WTC11 (cell line): ENCODE results near the gene SLC1A6. TPM values are rescaled to one million over a fixed set of nuclear protein-coding genes. Genes with fewer than 3 reads are reported as not detected.

ENCODE experiments used
- ATAC-seq: fragments of 200-7000 bp; cut with Tn5 transposase; 2 replicates; pipeline ENCODE4 v1.10.0; 2021; ENCODE audit warnings: mild to moderate bottlenecking, moderate library complexity
- CTCF ChIA-PET: fragments of 300-600 bp; sonication (Branson Sonifier 250); formaldehyde crosslinking; loops from one replicate; lab custom pipeline; 2021; ENCODE audit warnings: antibody characterized with exemption; lab: Charles Lee
- POLR2A ChIA-PET: fragments of 350-600 bp; sonication (Branson Sonifier 250); formaldehyde crosslinking; loops from one replicate; lab custom pipeline; 2021; ENCODE audit warnings: antibody characterized with exemption; lab: Charles Lee
- DNase-seq: peaks from one replicate; pipeline ENCODE4 v3.0.0; 2021; ENCODE audit warnings: low spot score
- H3K27ac Mint-ChIP-seq: 2 replicates; pipeline ENCODE4 v1.8.0; 2021; ENCODE audit warnings: mixed read lengths
- H3K27me3 Mint-ChIP-seq: 2 replicates; pipeline ENCODE4 v1.8.0; 2021; ENCODE audit warnings: low read depth, mild to moderate bottlenecking, moderate library complexity, mixed read lengths
- H3K36me3 Mint-ChIP-seq: 2 replicates; pipeline ENCODE4 v1.8.0; 2021; ENCODE audit warnings: mixed read lengths
- H3K4me1 Mint-ChIP-seq: 2 replicates; pipeline ENCODE4 v1.8.0; 2022; ENCODE audit warnings: mixed read lengths
- H3K4me3 Mint-ChIP-seq: 2 replicates; pipeline ENCODE4 v1.8.0; 2021; ENCODE audit warnings: mild to moderate bottlenecking, moderate library complexity, mixed read lengths
- H3K9me3 Mint-ChIP-seq: 2 replicates; pipeline ENCODE4 v1.8.0; 2021; ENCODE audit warnings: mixed read lengths
- CREB1 ChIP-seq: sonication (generic); formaldehyde crosslinking; IDR thresholded peaks from 2 replicates; pipeline ENCODE4 v1.8.0; 2023; ENCODE audit warnings: mild to moderate bottlenecking, missing genetic modification reagents
- E2F1 ChIP-seq: sonication (generic); formaldehyde crosslinking; IDR thresholded peaks from 2 replicates; pipeline ENCODE4 v1.8.0; 2022; ENCODE audit warnings: mild to moderate bottlenecking, missing genetic modification reagents
- ESRRA ChIP-seq: sonication (generic); formaldehyde crosslinking; IDR thresholded peaks from 2 replicates; pipeline ENCODE4 v1.8.1; 2022; ENCODE audit warnings: mild to moderate bottlenecking, missing genetic modification reagents, borderline replicate concordance
- HMGXB4 ChIP-seq: sonication (generic); formaldehyde crosslinking; IDR thresholded peaks from 2 replicates; pipeline ENCODE4 v1.8.1; 2023; ENCODE audit warnings: mild to moderate bottlenecking, moderate library complexity, missing genetic modification reagents
- MLX ChIP-seq: sonication (generic); formaldehyde crosslinking; IDR thresholded peaks from 2 replicates; pipeline ENCODE4 v1.8.1; 2023; ENCODE audit warnings: mild to moderate bottlenecking, missing genetic modification reagents, moderate library complexity
- NFATC4 ChIP-seq: fragments of 250-450 bp; sonication (Bioruptor Pico); IDR thresholded peaks from 2 replicates; pipeline ENCODE4 v1.9.0; 2021; ENCODE audit warnings: mild to moderate bottlenecking
- OVOL2 ChIP-seq: fragments of 250-450 bp; sonication (Bioruptor Pico); IDR thresholded peaks from 2 replicates; pipeline ENCODE4 v1.9.0; 2021; ENCODE audit warnings: mild to moderate bottlenecking, borderline replicate concordance
- PRRX2 ChIP-seq: fragments of 250-450 bp; sonication (Bioruptor Pico); IDR thresholded peaks from 2 replicates; pipeline ENCODE4 v1.8.0; 2021; ENCODE audit warnings: mild to moderate bottlenecking
- TP53 ChIP-seq: sonication (generic); formaldehyde crosslinking; IDR thresholded peaks from 2 replicates; pipeline ENCODE4 v1.8.1; 2023; ENCODE audit warnings: mild to moderate bottlenecking, missing genetic modification reagents
- ZNF317 ChIP-seq: sonication (generic); formaldehyde crosslinking; IDR thresholded peaks from 2 replicates; pipeline ENCODE4 v1.8.1; 2023; ENCODE audit warnings: low read depth, mild to moderate bottlenecking, moderate library complexity, missing genetic modification reagents, borderline replicate concordance
- ZNF396 ChIP-seq: fragments of 250-450 bp; sonication (Bioruptor Pico); IDR thresholded peaks from 2 replicates; pipeline ENCODE4 v1.8.0; 2021; ENCODE audit warnings: mild to moderate bottlenecking, moderate library complexity, borderline replicate concordance
- total RNA-seq: library from RNA; stranded (reverse); gene quantifications from 3 replicates; pipeline ENCODE4 v1.2.3, GENCODE V29; 2021
- TF ChIP-seq, protein P1 (sequence below): sonication (generic); formaldehyde crosslinking; IDR thresholded peaks from 2 replicates; pipeline ENCODE4 v1.8.1; 2022; ENCODE audit warnings: mild to moderate bottlenecking, moderate library complexity, missing genetic modification reagents
- TF ChIP-seq, protein P2 (sequence below): sonication (generic); formaldehyde crosslinking; IDR thresholded peaks from 2 replicates; pipeline ENCODE4 v1.8.0; 2023; ENCODE audit warnings: missing genetic modification reagents, mild to moderate bottlenecking, borderline replicate concordance
- TF ChIP-seq, protein P3 (sequence below): sonication (generic); formaldehyde crosslinking; IDR thresholded peaks from 2 replicates; pipeline ENCODE4 v1.8.1; 2023; ENCODE audit warnings: mild to moderate bottlenecking, missing genetic modification reagents, moderate library complexity

Gene SLC1A6
- total RNA-seq, 1 experiment from 2014 or later: 12.0 TPM

DNA sequence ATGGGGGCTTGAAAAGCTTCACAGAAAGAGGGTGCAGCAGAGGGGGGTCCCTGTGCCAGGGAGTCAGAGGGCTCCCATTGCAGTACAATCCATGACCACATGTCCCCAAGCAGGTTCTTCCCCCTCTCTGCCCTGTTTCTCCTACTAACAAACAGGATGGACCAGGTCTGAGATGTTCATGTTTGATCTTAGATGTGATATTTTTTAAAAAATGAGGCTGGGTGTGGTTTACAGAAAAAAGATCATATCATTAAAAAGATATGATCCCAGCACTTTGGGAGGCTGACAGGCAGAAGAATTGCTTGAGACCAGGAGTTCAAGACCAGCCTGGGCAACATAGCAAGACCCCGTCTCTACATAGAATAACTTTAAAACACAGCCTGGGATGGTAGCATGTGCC, 29.2 kb downstream of the SLC1A6 start:
- CTCF ChIA-PET: interaction anchor here (1.0 kb wide), 1 partner anchor 76 kb away, joined by 3 read pairs; no protein-coding TSS in a partner anchor

More for the DNA sequence above, 29.2 kb downstream of the SLC1A6 start:
- POLR2A ChIA-PET: interaction anchor here (0.8 kb wide), 1 partner anchor 753 kb away, joined by 4 read pairs; no protein-coding TSS in a partner anchor
- Mint-ChIP-seq H3K4me1 (no peaks in the 10 kb centered on the region), H3K27me3 (peaks cover 4% of the 10 kb centered on the region), H3K9me3 (peaks cover 17% of the 10 kb centered on the region), H3K4me3 (no peak overlapping the region), H3K36me3 (0 out of 2 replicates have a peak, but pooled peaks cover 4% of the 10 kb centered on the region), H3K27ac (no peak overlapping the region)
- ATAC-seq (no peak), DNase-seq (no peak)
- TF ChIP-seq NFATC4 (no peak), OVOL2 (no peak), PRRX2 (no peak), ESRRA (CRISPR knock-in tag) (no peak), ZNF317 (CRISPR knock-in tag) (no peak), TP53 (CRISPR knock-in tag) (no peak), CREB1 (CRISPR knock-in tag) (no peak), MLX (CRISPR knock-in tag) (no peak), E2F1 (CRISPR knock-in tag) (no peak), ZNF396 (CRISPR knock-in tag) (no peak), HMGXB4 (CRISPR knock-in tag) (no peak)
- TF ChIP-seq, protein P1, sequence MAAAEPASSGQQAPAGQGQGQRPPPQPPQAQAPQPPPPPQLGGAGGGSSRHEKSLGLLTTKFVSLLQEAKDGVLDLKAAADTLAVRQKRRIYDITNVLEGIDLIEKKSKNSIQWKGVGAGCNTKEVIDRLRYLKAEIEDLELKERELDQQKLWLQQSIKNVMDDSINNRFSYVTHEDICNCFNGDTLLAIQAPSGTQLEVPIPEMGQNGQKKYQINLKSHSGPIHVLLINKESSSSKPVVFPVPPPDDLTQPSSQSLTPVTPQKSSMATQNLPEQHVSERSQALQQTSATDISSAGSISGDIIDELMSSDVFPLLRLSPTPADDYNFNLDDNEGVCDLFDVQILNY (CRISPR knock-in tag): no peak
- TF ChIP-seq, protein P2, sequence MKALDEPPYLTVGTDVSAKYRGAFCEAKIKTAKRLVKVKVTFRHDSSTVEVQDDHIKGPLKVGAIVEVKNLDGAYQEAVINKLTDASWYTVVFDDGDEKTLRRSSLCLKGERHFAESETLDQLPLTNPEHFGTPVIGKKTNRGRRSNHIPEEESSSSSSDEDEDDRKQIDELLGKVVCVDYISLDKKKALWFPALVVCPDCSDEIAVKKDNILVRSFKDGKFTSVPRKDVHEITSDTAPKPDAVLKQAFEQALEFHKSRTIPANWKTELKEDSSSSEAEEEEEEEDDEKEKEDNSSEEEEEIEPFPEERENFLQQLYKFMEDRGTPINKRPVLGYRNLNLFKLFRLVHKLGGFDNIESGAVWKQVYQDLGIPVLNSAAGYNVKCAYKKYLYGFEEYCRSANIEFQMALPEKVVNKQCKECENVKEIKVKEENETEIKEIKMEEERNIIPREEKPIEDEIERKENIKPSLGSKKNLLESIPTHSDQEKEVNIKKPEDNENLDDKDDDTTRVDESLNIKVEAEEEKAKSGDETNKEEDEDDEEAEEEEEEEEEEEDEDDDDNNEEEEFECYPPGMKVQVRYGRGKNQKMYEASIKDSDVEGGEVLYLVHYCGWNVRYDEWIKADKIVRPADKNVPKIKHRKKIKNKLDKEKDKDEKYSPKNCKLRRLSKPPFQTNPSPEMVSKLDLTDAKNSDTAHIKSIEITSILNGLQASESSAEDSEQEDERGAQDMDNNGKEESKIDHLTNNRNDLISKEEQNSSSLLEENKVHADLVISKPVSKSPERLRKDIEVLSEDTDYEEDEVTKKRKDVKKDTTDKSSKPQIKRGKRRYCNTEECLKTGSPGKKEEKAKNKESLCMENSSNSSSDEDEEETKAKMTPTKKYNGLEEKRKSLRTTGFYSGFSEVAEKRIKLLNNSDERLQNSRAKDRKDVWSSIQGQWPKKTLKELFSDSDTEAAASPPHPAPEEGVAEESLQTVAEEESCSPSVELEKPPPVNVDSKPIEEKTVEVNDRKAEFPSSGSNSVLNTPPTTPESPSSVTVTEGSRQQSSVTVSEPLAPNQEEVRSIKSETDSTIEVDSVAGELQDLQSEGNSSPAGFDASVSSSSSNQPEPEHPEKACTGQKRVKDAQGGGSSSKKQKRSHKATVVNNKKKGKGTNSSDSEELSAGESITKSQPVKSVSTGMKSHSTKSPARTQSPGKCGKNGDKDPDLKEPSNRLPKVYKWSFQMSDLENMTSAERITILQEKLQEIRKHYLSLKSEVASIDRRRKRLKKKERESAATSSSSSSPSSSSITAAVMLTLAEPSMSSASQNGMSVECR (CRISPR knock-in tag): no peak
- TF ChIP-seq, protein P3, sequence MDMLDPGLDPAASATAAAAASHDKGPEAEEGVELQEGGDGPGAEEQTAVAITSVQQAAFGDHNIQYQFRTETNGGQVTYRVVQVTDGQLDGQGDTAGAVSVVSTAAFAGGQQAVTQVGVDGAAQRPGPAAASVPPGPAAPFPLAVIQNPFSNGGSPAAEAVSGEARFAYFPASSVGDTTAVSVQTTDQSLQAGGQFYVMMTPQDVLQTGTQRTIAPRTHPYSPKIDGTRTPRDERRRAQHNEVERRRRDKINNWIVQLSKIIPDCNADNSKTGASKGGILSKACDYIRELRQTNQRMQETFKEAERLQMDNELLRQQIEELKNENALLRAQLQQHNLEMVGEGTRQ (CRISPR knock-in tag): no peak
